AG10803 (cell line): ENCODE measurements around the gene PRR27.

Source experiments
- DNase-seq: peaks from one replicate; pipeline ENCODE4 v3.0.0; 2010; ENCODE audit warnings: low read depth
- H3K4me3 ChIP-seq: 2 replicates; pipeline ENCODE4 v1.5.1; 2011; ENCODE audit warnings: mild to moderate bottlenecking, low read length, control low read depth
- CTCF ChIP-seq: conservative IDR thresholded peaks from 2 replicates; pipeline ENCODE4 v1.5.1; 2011; ENCODE audit warnings: mild to moderate bottlenecking, low read length, control low read depth, inconsistent platforms

PRR27 gene

GRCh38 chr4:70151271-70151670 is 2.8 kb upstream of the PRR27 start:
- no peak overlapping the region for H3K4me3 ChIP-seq
- no peak for TF ChIP-seq CTCF
- DNase-seq, result no peak

- no peak overlapping the region for H3K4me3 ChIP-seq
- no peak for TF ChIP-seq CTCF
Measured at GRCh38 chr4:70152088-70152487, 1.9 kb upstream of the PRR27 start.

GRCh38 chr4:70158576-70158975 is 4.5 kb downstream of the PRR27 start:
- H3K4me3 ChIP-seq, result no peak overlapping the region
- no peak for TF ChIP-seq CTCF
- no peak for DNase-seq

More at GRCh38 chr4:70152088-70152487, 1.9 kb upstream of the PRR27 start:
- no peak for DNase-seq

GRCh38 chr4:70177090-70177489 is 23.1 kb downstream of the PRR27 start:
- TF ChIP-seq CTCF, result no peak
- no peak for DNase-seq
- no peak overlapping the region for H3K4me3 ChIP-seq

GRCh38 chr4:70178075-70178660 is 24.1 kb downstream of the PRR27 start:
- no peak overlapping the region for H3K4me3 ChIP-seq
- DNase-seq, result no peak
- no peak for TF ChIP-seq CTCF

- H3K4me3 ChIP-seq, result no peak overlapping the region
- no peak for DNase-seq
- no peak for TF ChIP-seq CTCF
Measured at GRCh38 chr4:70179811-70180210, 25.8 kb downstream of the PRR27 start.

- no peak for DNase-seq
- no peak for TF ChIP-seq CTCF
- H3K4me3 ChIP-seq, result no peak overlapping the region
Measured at GRCh38 chr4:70181864-70182263, 27.8 kb downstream of the PRR27 start.
